KMS-11 (cell line): ENCODE measurements around the gene USP31.

ENCODE experiments used
- H2AFZ ChIP-seq: fragments of 200-600 bp; sonication (generic); 2 replicates; pipeline ENCODE4 v1.6.1; 2016; ENCODE audit warnings: antibody characterized with exemption, mixed run types, low read depth
- H3K27ac ChIP-seq: fragments of 200-600 bp; sonication (generic); 2 replicates; pipeline ENCODE4 v1.6.1; 2016; ENCODE audit warnings: mild to moderate bottlenecking, mixed run types
- H3K27me3 ChIP-seq: fragments of 200-600 bp; sonication (generic); 2 replicates; pipeline ENCODE4 v1.6.1; 2017; ENCODE audit warnings: mild to moderate bottlenecking, low read depth, mixed run types, moderate library complexity; ENCODE audit not compliant: insufficient read depth
- H3K36me3 ChIP-seq: fragments of 200-600 bp; sonication (generic); 2 replicates; pipeline ENCODE4 v1.6.1; 2017; ENCODE audit warnings: mild to moderate bottlenecking, mixed run types; ENCODE audit not compliant: insufficient read depth
- H3K4me1 ChIP-seq: fragments of 200-600 bp; sonication (generic); 2 replicates; pipeline ENCODE4 v1.6.1; 2016; ENCODE audit warnings: mild to moderate bottlenecking, low read depth, mixed run types; ENCODE audit not compliant: poor library complexity, severe bottlenecking
- H3K4me2 ChIP-seq: fragments of 200-600 bp; sonication (generic); 2 replicates; pipeline ENCODE4 v1.7.0; 2016; ENCODE audit warnings: mild to moderate bottlenecking, mixed run types
- H3K4me3 ChIP-seq: fragments of 200-600 bp; sonication (generic); IDR thresholded peaks from 2 replicates; pipeline ENCODE4 v1.6.1; 2017; ENCODE audit warnings: low read depth, low read length, mixed read lengths; ENCODE audit not compliant: insufficient read depth
- H3K79me2 ChIP-seq: fragments of 200-600 bp; sonication (generic); 2 replicates; pipeline ENCODE4 v1.6.1; 2016; ENCODE audit warnings: low read depth, mixed run types; ENCODE audit not compliant: insufficient read depth
- H3K9ac ChIP-seq: fragments of 200-600 bp; sonication (generic); 2 replicates; pipeline ENCODE4 v1.6.1; 2016; ENCODE audit warnings: mild to moderate bottlenecking, mixed run types
- H4K20me1 ChIP-seq: fragments of 200-600 bp; sonication (generic); 2 replicates; pipeline ENCODE4 v1.6.1; 2016; ENCODE audit warnings: mild to moderate bottlenecking, mixed run types; ENCODE audit not compliant: insufficient read depth
- TF ChIP-seq, protein P1 (sequence below): fragments of 200-600 bp; sonication (generic); conservative IDR thresholded peaks from 2 replicates; pipeline ENCODE4 v1.6.1; 2017; ENCODE audit warnings: low read depth, mild to moderate bottlenecking, antibody characterized with exemption, low read length, moderate library complexity, mixed read lengths

The USP31 gene

DNA sequence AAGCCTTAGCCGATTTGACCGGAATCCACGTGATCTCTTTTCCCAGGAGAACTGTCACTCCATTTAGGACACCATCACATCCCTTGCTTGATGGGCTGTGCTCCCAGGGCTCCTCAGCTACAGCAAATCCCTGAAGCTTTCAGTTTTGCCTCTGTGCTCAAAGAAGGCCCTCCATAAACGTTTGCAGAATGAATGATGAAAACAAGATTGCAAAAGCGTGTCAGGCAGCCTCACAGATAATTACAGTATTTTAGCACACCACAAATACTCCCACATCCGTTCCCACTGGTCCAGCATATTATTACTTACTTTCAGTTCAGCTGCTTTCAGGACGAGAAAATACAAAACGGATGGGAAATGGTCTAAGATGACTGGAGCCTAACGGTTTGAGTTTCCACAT lies 84.6 kb downstream of the USP31 start:
- H3K4me3 ChIP-seq = no peak overlapping the region

DNA sequence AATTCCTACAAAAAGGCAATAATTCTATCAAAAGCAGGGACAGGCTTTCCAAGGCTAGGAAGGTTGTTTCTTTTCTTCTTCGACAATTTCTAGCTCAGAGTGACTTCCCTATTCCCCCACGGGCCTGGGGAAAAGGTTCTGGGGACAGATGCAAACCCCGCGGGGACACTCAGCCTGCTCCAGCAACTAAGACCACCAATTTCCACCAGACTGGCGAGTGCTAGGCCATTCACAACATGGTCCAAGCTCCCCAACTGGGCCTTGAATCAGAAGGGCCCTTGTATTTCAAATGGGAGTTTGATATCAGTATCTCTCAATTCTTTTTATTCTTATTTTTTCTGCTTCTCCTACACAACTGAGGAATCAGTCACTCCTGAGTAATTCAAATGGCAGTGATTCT lies 86.7 kb downstream of the USP31 start:
- Histone ChIP-seq H3K4me1 (peaks cover 4% of the 10 kb centered on the region), H3K4me2 (no peak overlapping the region), H4K20me1 (no peaks in the 10 kb centered on the region), H3K79me2 (no peaks in the 10 kb centered on the region), H3K4me3 (no peak overlapping the region), H2AFZ (no peak overlapping the region), H3K36me3 (0 out of 2 replicates have a peak, but pooled peaks cover 1% of the 10 kb centered on the region), H3K27me3 (no peaks in the 10 kb centered on the region), H3K9ac (no peak overlapping the region), H3K27ac (no peak overlapping the region)
- TF ChIP-seq, protein P1, sequence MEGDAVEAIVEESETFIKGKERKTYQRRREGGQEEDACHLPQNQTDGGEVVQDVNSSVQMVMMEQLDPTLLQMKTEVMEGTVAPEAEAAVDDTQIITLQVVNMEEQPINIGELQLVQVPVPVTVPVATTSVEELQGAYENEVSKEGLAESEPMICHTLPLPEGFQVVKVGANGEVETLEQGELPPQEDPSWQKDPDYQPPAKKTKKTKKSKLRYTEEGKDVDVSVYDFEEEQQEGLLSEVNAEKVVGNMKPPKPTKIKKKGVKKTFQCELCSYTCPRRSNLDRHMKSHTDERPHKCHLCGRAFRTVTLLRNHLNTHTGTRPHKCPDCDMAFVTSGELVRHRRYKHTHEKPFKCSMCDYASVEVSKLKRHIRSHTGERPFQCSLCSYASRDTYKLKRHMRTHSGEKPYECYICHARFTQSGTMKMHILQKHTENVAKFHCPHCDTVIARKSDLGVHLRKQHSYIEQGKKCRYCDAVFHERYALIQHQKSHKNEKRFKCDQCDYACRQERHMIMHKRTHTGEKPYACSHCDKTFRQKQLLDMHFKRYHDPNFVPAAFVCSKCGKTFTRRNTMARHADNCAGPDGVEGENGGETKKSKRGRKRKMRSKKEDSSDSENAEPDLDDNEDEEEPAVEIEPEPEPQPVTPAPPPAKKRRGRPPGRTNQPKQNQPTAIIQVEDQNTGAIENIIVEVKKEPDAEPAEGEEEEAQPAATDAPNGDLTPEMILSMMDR = no peak

More for the DNA sequence above, 84.6 kb downstream of the USP31 start:
- Histone ChIP-seq H3K4me2 (no peak overlapping the region), H3K27ac (no peak overlapping the region), H3K27me3 (no peaks in the 10 kb centered on the region), H3K9ac (no peak overlapping the region), H2AFZ (no peak overlapping the region), H3K36me3 (peaks cover 3% of the 10 kb centered on the region; the same call in 1 of the 2 replicates), H3K79me2 (no peaks in the 10 kb centered on the region), H3K4me1 (peaks cover 4% of the 10 kb centered on the region), H4K20me1 (no peaks in the 10 kb centered on the region)
- TF ChIP-seq, protein P1 = no peak

DNA sequence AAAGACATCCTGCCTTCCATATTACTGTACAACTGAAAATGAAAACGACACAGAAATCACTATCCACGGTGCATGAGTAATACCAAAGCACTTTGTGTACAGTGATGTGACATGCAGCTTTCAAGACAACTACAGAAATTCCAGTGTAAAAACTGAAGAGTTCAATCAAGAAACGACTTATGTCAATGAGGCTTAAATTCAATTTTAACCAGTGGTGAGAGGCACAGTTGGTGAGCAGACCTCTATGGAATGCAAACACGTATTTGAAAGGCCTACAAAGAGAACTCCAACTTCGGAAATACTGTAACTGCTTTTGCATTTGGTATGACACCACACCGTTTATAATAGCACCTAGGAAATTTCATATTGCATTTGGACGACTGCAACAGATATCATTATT lies 87.6 kb downstream of the USP31 start:
- Histone ChIP-seq H3K27ac (no peak overlapping the region), H3K4me3 (no peak overlapping the region), H4K20me1 (no peaks in the 10 kb centered on the region), H3K4me1 (peaks cover 4% of the 10 kb centered on the region), H2AFZ (no peak overlapping the region), H3K4me2 (no peak overlapping the region), H3K79me2 (no peaks in the 10 kb centered on the region), H3K36me3 (no peaks in the 10 kb centered on the region), H3K9ac (no peak overlapping the region), H3K27me3 (no peaks in the 10 kb centered on the region)
- TF ChIP-seq, protein P1 = no peak

DNA sequence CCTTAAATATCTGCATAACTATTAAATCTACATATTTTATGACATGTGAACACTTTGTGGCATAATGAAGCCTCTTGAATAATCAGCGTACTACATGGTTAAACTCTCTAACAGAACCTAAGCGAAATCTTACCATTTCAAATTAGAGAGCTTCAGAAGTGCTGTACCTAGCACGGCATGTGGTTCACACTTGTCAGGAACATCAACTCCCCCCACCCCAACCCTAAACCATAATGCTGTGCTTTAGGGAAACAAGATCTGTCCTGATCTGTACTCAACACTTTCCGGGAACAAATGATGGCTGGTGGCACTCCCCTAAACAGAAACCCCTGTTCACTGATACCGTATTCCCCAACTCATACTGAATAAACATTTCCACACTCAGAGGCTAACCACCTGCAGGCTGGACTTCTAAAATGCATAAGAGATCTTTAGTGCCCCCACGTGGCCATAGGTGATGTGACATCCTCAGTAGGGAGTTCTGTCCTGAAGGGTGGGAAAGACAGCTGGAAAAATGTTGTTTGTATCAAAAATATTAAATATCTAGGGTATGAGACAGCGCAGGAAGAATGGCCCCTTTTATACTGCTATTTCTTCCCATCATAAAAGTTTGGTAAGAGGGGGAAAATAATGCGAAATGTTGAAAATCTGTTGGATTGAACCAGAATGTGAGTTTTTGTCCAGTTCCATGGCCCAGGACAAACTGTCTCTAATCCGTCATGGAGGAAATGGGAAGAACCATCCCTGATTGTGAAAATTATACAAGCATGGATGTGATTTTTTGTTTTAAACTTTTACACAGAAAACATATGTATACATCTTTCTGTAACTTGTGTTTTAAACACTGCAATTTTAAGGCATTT lies 88.6 kb downstream of the USP31 start:
- Histone ChIP-seq H3K4me2 (no peak overlapping the region), H3K27ac (no peak overlapping the region), H3K79me2 (no peaks in the 10 kb centered on the region), H4K20me1 (no peaks in the 10 kb centered on the region), H2AFZ (no peak overlapping the region), H3K36me3 (no peaks in the 10 kb centered on the region), H3K4me3 (no peak overlapping the region), H3K4me1 (peaks cover 4% of the 10 kb centered on the region), H3K27me3 (no peaks in the 10 kb centered on the region), H3K9ac (no peak overlapping the region)
- TF ChIP-seq, protein P1 = peak; percentile 95
